ENCODE measurements around the gene LRRIQ4.

DNA sequence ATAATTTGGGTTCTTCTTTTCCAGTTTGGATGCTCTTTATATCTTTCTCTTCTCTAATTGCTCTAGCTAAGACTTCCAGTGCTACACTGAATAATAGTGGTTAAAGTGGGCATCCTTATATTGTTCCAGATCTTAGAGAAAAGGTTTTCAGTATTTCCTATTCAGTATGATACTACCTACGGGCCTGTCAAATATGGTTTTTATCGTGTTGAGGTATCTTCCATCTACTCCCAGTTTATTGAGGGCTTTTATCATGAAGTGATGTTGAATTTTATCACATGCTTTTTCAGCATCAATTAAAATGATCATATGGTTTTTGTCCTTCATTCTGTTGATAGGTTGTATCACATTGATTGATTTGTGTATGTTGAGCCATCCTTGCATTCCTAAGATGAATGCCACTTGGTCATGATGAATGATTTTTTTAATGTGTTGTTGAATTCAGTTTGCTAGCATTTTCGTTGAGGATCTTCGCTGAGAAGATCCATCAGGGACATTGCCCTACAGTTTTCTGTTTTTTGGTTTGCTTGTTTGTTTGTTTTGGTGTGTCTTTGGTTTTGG lies 3.0 kb downstream of the LRRIQ4 start:
- TF ChIP-seq CTCF (IDR thresholded peaks at IDR 0.05; ENCODE audit: borderline replicate concordance, extremely low read depth, low read length, poor library complexity, severe bottlenecking) (no peak), EZH2 (IDR thresholded peaks at IDR 0.05; ENCODE audit: borderline replicate concordance, low read depth, low read length, severe bottlenecking) (no peak)

All from DND-41 (cell line).